ENCODE data around the gene NRM. TPM values are rescaled to one million over a fixed set of nuclear protein-coding genes. Genes with fewer than 3 reads are reported as not detected.

The NRM gene
- total RNA-seq, 1 donor from 2014 or later = 66.5 TPM

DNA sequence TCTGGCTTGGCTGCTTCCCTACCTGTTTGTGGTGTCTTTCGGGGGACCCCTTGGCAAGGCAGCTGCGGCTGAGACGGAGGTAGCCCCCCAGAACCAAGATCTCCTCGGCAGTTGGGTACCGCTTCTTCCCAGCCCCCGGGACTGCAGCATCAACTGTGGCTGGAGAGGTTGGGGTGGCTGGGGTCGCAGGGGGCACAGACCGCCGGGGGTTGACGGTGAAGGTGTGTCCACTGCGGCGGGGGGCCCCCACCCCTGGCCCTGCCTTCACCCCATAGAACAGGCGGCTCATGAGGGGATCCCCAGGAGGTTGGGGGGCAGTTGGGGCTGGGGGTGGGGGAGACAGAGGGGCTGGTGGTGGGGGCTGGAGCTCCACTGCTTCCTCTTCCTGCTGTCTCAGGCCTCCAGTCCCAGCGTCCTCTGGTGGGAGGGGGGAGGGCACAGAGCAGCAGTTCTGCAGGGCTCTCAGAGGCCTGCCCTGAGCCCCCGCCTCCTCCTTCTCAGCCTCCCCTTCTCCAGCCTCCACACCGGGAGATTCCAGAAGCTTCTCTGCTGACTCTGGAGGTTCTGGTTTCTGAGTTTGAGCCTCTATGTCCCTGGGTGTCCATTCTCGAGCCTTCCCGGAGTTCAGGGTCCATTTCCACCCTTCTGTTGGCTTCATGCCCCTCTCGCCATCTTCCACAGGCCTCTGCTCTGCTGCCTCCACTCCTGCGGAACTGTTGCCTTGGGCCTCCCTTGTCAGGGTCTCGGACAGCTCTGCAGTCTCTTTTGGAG lies 6.2 kb downstream of the NRM start:
- peaks cover 3% of the 10 kb centered on the region for H3K36me3 Mint-ChIP-seq (ENCODE audit: low read depth)
- H3K27me3 Mint-ChIP-seq (ENCODE audit: low read depth) = no peaks in the 10 kb centered on the region
- no peak for TF ChIP-seq CTCF (conservative IDR thresholded peaks at IDR 0.05)
- H3K9me3 Mint-ChIP-seq = no peaks in the 10 kb centered on the region
- H3K4me3 Mint-ChIP-seq = peak overlapping the region; percentile 96
- peak overlapping the region; percentile 76 for H3K27ac Mint-ChIP-seq (ENCODE audit: unreplicated experiment)
- peaks cover 83% of the 10 kb centered on the region for H3K4me1 Mint-ChIP-seq
- no peak for DNase-seq (ENCODE audit: low read depth, low spot score)

DNA sequence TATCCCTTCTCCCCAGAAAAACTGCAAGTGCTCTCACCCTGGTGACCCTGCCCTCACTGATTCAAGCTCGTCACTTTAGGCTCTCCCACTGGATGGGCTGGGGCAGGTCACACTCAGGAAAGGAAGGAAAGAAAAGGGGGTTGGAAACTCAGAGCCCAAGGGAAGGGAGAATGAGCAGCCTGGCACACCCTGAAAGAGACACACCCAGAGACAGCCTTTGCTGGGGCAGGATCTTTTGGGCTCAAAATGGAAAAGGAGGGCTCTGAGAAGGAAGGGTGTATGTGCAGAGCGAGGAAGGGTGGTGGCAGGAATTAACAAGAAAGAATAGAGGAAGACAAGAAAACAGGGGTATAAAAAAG lies 6.8 kb downstream of the NRM start:
- peaks cover 6% of the 10 kb centered on the region for H3K36me3 Mint-ChIP-seq (ENCODE audit: low read depth)
- H3K27ac Mint-ChIP-seq (ENCODE audit: unreplicated experiment) = peak overlapping the region; percentile 76
- no peak for TF ChIP-seq CTCF (conservative IDR thresholded peaks at IDR 0.05)
- peaks cover 83% of the 10 kb centered on the region for H3K4me1 Mint-ChIP-seq
- DNase-seq (ENCODE audit: low read depth, low spot score) = no peak
- H3K9me3 Mint-ChIP-seq = no peaks in the 10 kb centered on the region
- no peaks in the 10 kb centered on the region for H3K27me3 Mint-ChIP-seq (ENCODE audit: low read depth)
- peak overlapping the region; percentile 90 for H3K4me3 Mint-ChIP-seq

DNA sequence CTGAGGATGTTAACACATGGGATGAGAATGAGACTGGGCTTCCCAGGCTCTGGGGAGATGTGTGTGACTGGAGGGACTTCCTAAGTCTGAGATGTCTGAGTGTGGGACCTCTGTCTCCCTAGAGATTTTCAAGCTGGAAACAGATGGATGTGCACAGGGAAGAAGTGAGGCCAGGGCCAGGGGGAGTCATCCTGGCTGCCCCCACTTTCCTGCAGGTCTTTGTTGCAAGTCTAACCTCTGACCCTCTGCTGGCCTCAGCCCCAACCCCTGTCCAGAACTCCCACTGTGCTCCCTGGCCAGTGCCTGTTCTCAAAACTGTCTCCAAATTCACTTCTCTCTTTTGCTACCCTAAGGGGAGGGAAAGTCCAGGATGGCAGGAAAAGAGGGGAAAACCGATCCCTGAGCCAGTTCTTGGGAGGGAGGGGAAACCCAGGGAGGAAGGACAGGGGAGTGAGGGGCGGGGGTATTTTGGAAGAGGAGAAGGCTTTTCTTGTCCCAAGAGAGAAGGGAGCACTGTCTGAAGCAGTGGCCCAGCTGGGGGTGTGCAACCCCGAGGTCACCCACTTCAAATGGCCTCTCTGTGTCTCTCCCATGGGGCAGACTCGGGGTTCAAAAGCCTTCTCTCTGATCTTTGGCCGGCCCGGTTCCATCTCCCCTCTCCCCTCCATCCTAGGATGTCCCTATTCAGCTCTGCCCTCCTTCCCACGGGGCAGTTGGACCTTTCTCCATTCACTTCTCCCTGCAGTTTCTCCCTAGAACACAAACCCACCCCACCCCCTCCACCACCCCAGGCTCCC lies 7.4 kb downstream of the NRM start:
- Mint-ChIP-seq H3K36me3 (ENCODE audit: low read depth) (peaks cover 8% of the 10 kb centered on the region), H3K4me3 (peak overlapping the region; percentile 90), H3K27me3 (ENCODE audit: low read depth) (no peaks in the 10 kb centered on the region), H3K9me3 (no peaks in the 10 kb centered on the region), H3K27ac (ENCODE audit: unreplicated experiment) (no peak overlapping the region), H3K4me1 (peaks cover 81% of the 10 kb centered on the region)
- no peak for TF ChIP-seq CTCF (conservative IDR thresholded peaks at IDR 0.05)
- DNase-seq (ENCODE audit: low read depth, low spot score) = no peak

GRCh38 chr6:30682143-30683117 lies 8.4 kb downstream of the NRM start:
- H3K27me3 Mint-ChIP-seq (ENCODE audit: low read depth) = no peaks in the 10 kb centered on the region

More at GRCh38 chr6:30682143-30683117, 8.4 kb downstream of the NRM start:
- H3K36me3 Mint-ChIP-seq (ENCODE audit: low read depth) = peaks cover 8% of the 10 kb centered on the region
- H3K4me1 Mint-ChIP-seq = peaks cover 71% of the 10 kb centered on the region
- peak overlapping the region; percentile 90 for H3K4me3 Mint-ChIP-seq
- H3K27ac Mint-ChIP-seq (ENCODE audit: unreplicated experiment) = no peak overlapping the region
- H3K9me3 Mint-ChIP-seq = no peaks in the 10 kb centered on the region
- TF ChIP-seq CTCF (conservative IDR thresholded peaks at IDR 0.05) = no peak
- no peak for DNase-seq (ENCODE audit: low read depth, low spot score)
